Measurements from ENCODE around the gene ARPC1A.
"Not testable (repeated sequence)": the region's sequence is repeated elsewhere in the genome, so short reads cannot be mapped to it uniquely, and the experiment has no call there.

Gene ARPC1A

GRCh38 chr7:99324559-99324958 is 1.1 kb upstream of the ARPC1A start:
- DNase-seq, result no peak

- DNase-seq, result no peak
Measured at GRCh38 chr7:99325001-99325493, 651 bp upstream of the ARPC1A start.

DNA sequence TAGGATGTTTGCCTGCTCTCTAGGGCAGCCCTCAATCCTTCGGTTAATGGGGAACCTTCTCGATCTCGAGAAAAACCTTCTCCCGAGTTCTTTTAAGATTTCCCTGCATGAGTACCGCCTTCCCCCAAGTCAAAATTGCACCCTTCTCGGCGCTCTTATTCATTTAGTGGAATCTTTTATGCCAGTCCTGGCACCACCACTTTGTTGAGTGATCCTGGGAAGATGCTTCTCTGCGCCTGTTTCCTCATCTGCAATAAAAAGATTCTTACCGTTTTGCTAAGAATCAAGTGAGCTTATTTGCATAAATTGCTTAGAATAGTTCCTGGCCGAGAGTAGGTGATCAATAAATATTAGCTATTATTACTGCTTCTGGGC is 697 bp downstream of the ARPC1A start:
- no peak for DNase-seq

GRCh38 chr7:99330314-99330961 is 4.7 kb downstream of the ARPC1A start:
- DNase-seq, result peak; percentile 88

DNA sequence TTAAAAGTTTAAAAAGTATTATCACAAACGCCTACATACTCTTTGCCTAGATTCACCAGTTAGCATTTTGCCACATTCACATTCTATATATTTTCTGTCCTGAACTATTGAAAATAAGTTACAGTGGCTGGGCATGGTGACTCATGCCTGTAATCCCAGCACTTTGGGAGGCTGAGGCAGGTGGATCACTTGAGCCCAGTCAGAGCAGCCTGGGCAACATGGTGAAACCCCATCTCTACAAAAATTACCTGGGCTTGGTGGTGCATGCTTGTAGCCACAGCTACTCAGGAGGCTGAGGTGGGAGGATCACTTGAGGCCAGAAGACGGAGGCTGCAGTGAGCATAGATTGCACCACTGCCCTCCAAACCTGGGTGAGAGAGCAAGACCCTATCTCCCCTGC is 5.3 kb downstream of the ARPC1A start:
- DNase-seq, result no peak

- DNase-seq, result no peak
Measured at GRCh38 chr7:99339595-99339994, 13.9 kb downstream of the ARPC1A start.

GRCh38 chr7:99340659-99341058 is 15.0 kb downstream of the ARPC1A start:
- no peak for DNase-seq

- no peak for DNase-seq
Measured at GRCh38 chr7:99344061-99344647, 18.5 kb downstream of the ARPC1A start.

GRCh38 chr7:99350641-99351040 is 24.9 kb downstream of the ARPC1A start:
- DNase-seq, result not testable (repeated sequence)

GRCh38 chr7:99352247-99352646 is 26.5 kb downstream of the ARPC1A start:
- DNase-seq, result no peak

- DNase-seq, result no peak
Measured at GRCh38 chr7:99355098-99355497, 29.4 kb downstream of the ARPC1A start.

DNA sequence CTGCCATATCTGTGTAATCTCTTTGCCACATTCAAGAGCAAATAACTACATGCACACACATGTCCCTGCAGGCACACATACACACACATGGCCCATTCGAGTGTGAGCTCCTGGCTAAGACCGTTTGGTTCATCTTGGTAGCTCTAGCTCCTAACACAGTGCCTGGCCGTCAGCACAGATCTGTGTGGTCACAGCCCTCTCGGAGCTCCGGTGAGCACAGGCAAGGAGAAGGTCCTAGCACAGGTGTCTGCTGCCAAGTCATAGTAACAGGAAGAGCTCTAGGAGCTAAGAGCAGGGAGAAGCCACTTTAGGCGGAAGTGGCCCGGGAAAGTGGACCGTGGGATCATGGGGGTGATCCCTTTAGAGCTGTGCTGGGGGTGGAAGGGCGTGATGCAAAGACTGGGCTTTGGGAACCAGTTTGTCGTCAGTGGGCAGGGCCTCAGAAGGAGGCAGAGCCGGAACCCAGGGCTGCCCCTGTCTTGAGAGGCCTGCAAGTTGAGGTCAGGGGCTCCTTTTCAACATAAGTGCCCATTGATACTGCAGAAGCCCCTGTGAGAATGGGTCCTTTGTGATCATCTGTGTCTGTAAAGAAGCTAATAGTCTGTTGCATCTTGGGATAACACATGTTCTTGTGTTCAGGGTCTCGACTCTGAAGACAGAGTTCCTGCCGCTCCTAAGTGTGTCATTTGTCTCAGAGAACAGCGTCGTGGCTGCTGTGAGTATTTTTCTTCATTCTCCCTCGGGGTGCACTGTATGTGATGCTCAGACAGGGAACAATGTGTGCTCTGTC is 32.2 kb downstream of the ARPC1A start:
- no peak for DNase-seq

DNA sequence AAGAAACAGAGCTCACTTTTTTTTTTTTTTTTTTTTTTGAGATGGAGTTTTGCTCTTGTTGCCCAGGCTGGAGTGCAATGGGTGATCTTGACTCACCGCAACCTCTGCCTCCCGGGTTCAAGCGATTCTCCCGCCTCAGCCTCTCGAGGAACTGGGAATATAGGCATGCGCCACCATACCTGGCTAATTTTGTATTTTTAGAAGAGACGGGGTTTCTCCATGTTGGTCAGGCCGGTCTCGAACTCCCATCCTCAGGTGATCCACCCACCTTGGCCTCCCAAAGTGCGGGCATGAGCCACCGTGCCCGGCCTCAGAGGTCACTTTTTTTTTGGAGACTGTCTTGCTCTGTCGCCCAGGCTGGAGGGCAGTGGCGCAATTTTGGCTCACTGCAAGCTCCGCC is 32.8 kb downstream of the ARPC1A start:
- DNase-seq, result not testable (repeated sequence)

DNA sequence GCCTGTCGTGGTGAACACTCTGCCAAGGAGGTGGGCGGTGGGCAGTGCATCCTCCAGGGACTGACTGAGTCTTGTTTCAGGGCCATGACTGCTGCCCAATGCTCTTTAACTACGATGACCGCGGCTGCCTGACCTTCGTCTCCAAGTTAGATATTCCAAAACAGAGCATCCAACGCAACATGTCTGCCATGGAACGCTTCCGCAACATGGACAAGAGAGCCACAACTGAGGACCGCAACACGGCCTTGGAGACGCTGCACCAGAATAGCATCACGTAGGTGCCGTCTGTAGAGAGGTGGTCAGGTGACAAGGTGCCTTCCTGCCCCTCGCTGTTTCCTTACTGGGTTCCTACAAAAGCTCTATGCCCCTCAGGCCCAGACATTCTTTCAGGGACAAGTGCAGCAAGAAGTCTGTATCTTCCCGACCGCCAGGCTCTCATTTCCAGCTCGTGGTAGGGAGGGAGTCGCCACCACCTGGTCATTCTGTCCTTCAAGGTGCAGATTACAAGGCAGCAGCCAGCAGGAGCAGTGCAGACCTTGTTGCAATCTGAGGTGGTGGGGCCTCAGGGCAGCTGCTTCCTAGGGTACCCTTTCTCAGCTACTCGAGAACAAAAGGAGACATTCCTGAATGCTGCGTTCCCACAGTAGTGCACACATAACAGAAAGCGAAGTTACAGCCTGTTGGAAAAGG is 33.9 kb downstream of the ARPC1A start:
- no peak for DNase-seq

- peak; percentile 63 for DNase-seq
Measured at GRCh38 chr7:99362801-99363200, 37.1 kb downstream of the ARPC1A start.

- no peak for DNase-seq
Measured at GRCh38 chr7:99363286-99363685, 37.6 kb downstream of the ARPC1A start.

DNA sequence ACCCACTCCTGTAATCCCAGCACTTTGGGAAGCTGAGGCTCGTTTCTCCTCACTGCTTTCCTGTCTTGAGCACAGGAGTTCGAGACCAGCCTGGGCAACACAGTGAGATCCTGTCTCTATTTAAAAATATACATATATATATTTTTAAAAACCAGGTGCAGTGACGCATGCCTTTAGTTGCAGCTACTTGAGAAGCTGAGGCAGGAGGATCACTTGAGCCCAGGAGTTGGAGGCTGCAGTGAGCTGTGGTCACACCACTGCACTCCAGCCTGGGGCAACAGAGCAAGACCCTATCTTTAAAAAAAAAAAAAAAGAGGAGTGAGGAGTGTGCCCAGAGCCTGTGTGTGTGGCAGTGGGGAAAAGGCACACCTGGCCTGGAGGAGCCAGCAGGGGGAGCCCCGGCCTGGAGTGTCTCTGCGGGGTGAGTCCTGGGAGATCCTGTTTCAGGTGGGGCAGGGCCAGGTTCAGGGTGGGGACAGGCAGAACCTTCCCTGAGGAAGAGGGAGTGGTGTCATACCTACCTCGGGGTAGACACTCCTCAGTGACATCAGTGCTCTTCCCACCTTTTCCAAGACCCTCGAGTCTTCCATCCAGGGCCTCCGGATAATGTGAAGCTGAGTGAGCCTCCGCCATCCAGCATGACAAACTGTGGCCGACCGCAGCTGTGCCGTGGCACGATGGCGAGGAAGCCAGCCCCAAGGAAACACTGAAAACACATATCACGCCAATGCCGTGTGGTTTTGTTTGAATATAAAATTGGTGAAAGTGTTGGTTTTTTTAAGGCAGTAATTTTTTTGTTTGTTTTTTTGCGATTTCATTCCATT is 39.8 kb downstream of the ARPC1A start:
- no peak for DNase-seq

DNA sequence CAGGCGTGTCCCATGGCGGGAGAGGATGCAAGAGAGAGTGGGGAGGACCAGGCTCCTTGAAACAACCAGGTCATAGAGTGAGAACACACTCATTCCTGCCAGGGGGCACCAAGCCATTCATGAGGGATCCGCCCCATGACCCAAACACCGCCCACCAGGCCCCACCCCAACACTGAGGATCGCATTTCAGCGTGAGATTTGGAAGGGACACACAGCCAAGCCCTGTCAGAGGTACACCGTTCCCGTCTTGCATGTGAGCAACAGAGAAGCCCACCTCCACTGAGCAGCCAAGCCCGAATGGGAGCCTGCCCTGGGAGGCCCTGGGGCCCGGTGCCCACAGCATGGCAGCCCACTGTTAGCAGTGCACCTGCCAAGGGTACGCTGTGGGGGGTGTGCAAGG is 40.9 kb downstream of the ARPC1A start:
- no peak for DNase-seq

DNA sequence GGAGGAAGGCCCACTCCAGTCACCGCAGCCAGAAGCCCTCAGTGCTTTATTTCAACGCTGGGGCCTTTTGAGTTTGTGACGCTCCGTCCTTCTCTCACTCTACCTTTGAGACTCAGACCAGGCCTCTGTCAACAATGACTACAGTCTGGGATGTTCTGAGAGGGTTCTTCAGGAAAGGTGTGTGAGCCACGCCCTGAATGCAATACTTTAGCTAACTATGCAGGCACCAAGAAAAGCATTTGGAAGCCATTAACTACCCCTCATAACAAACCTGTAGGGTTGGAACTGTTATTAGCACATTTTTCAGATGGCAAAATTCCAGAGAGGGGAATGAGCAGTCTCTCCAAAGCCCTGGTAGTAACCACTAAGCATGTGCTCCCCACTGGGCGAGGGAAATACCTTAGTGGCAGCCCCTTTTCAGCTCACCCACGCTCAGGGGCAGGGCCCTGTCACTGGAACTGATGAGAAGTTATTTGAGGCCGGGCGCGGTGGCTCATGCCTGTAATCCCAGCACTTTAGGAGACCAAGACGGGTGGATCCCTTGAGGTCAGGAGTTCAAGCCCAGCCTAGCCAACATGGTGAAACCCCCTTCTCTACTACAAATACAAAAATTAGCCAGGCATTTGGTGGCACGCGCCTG is 43.2 kb downstream of the ARPC1A start:
- DNase-seq, result peak; percentile 34

DNA sequence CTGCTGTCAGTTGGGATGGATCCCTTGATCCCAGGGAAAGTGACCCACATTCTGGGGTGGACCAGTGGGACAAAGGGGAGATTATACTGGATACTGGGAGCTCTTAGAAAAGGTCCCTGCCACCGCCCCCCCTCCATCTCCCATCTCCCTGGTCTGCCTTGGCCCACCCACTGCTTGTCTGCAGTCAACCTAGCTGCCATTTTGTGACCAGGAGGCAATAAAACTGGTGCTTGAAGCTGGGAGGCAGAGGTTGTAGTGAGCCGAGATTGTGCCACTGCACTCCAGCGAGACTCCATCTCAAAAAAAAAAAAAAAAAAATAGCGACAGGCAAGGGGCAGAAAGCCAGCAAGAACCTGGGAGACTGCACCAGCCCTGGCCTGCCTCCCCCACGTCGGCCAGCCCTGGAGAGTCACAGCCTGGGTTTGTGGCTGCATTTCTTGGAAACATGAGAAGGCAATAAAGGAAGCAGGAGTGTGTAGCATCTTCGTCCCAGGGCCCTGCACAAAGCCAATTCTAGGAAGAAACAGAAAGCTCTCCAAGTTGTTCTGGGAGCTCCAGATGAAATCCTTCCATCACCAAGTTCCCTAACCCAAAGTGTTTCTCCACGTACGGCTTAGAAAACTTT is 44.2 kb downstream of the ARPC1A start:
- peak; percentile 62 for DNase-seq

DNA sequence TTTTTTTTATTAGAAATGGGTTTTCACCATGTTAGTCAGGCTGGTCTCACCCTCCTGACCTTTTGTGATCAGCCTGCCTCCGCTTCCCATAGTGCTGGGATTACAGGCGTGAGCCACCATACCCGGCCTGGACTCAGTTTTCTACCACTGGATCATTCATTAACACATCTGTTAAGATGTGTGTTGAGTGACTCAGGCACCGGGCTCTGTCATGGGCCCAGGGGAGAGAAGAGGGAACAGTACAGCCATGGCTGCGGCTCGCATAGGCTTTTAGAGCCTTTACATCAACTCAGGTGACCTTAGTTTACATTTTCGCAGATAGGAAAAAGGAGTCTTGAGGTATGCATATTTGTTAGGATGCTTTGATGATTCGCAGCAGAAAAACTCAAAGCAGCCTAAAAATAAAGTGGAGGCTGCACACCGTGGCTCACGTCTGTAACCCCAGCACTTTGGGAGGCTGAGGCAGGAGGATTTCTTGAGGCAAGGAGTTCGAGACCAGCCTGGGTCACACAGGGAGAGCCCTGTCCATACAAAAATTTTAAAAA is 45.8 kb downstream of the ARPC1A start:
- peak; percentile 39 for DNase-seq

Measured in fibroblast of skin of right quadriceps (primary cell).